GM21723 (cell line): ENCODE data around the gene PUM2.
A peak's percentile ranks its signal among the peaks of the same experiment; 100 is the strongest.

Experiments used
- ATAC-seq: cut with Tn5 transposase; IDR thresholded peaks from one replicate; pipeline ENCODE4 v1.9.1; 2021; ENCODE audit warnings: mild to moderate bottlenecking, moderate library complexity; ENCODE audit not compliant: unreplicated experiment

PUM2 gene

DNA sequence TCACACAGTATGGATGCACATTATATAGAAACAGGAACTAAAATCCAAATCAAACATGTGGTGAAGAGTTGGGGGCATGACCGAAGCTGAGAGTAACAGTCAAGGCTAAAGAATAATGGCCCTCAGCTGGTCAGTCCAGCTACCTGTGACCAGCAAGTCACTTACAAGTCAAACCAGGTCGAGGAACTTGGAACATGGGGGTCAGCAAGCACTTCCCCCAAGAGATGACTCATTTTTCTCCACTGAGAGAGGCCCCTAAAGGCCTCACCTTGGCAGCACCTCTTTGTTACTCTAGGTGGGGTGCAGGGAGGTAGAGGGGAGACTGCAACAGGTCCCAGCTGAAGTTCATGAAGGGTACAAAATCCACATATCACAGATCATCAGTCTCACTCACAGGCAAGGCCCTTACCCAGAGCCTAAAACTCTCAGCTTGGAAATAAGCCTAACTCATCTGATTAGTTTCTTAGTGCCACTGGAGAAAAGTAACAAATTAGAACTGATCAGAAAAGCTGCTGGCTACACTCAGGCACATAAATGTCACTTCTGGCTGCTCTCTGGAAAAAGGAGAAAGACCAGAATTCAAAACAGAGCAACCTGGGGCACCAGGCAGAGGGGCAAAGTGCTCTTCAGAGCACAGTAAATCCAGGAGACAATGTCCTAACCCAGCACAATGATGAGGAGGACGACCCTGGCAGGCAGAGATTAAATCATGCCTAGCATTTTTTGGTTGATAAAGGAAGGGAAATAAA, 129.7 kb downstream of the PUM2 start:
- no peak for ATAC-seq

DNA sequence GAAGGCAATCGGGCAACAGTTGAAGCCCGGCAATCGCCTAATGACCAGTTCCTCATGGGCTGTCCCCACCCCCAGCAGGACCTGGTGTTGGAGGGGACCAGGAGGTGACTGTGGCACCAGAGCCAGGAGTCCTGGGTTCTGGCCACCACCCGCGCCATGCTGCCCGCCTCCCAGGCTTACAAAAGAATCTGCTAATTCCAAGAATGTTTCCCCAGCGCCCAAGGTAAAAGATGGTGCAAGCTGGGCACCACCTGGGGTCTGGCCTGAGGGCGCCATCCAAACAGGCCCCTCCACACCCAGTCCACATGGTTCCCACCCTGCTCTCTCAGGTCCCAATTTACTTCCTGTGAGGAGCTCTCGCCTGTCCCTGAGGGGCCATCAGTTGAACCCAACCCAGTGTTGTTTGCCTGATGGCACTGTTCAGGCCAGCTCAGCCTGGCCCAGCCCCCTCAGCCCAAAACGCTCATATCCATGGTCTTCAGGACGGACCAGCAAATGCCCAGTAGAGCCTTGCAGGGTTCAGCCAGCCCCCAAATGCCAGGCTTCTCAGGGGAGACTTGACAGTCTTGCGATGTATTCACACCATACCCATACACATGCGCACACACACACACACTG, 130.8 kb downstream of the PUM2 start:
- ATAC-seq, result no peak

DNA sequence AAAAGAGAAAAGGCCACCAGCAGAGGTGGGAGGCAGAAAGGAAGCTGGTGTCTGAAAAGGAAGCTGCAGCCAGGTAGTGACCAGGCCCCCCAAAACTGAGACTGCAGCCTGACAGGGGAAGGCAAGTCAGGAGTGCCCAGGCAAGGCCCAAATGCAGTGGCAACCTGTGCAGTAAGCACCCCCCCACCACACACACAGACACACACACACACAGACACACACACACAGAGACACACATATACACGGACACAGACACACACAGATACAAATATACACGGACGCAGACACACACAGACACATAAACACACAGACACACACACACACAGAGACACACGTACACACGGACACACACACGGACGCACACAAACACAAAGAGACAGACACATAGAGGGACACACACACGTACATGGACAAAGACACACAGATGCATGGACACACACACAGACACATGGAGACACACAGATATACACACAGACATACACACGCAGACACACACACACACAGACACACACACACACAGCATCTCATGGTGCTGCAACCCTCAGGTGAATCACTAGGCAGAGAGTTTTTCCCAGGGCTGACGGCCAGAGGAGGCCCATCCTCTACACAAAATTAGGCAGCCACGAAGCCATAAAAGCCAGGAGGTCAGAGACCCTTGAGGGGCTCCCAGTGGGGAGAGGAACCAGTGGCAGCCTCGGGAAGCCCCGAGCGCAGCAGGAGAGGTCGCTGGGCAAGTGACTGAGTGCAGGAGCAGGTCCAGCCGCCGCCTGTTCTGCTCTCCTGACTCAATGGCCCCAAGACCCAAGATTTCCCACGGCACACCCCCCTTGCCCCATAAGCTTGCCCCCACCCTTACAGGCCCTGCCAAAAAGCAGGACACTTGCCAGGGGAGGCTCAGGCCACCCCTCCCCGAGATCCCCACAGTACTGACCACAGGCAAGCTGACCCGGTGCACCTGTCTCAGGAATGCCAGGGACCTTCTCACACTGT, 132.0 kb downstream of the PUM2 start:
- ATAC-seq, result no peak

DNA sequence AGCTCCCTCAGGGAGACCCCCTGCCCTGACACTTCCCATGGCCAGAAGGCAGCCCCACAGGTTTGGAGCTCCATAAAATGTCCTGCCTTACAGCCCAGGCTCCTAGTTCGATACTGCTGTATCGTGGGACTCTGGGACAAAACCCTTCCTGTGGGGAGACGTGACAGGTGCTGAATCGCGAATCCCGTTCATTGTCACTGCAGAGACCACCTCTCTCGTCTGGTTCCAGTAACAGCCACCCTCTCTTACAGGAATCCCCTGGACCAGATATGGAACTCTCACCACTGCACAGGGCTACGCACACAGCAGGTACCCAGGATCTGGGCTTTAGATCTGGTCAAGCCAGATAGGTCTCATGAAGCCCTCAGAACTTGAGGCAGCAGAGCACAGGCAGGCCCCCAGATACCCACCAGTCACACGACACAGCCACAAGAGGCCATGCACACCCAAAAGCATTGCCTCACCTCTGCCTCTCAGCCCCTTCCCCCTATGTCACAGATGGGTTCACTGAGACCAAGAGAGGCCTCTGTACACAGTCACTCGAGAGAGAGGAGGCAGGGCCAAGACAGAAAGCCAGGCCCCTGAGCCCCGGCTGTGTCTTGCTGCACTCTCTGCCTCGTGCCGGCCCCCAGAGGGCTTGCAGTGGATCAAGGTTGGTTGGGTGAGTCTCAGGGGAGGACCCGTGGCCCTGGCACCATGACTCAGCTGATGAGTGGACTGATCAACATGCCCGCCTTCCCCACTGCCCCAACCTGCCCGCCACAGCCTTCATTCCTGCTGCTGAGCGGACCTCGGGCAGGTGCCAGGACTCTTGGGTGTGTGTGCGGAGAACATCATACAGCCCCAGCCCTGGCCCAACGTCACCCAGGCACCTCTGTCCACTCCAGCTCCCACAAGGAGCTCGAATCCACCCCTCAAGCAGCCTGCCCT, 133.3 kb downstream of the PUM2 start:
- no peak for ATAC-seq

DNA sequence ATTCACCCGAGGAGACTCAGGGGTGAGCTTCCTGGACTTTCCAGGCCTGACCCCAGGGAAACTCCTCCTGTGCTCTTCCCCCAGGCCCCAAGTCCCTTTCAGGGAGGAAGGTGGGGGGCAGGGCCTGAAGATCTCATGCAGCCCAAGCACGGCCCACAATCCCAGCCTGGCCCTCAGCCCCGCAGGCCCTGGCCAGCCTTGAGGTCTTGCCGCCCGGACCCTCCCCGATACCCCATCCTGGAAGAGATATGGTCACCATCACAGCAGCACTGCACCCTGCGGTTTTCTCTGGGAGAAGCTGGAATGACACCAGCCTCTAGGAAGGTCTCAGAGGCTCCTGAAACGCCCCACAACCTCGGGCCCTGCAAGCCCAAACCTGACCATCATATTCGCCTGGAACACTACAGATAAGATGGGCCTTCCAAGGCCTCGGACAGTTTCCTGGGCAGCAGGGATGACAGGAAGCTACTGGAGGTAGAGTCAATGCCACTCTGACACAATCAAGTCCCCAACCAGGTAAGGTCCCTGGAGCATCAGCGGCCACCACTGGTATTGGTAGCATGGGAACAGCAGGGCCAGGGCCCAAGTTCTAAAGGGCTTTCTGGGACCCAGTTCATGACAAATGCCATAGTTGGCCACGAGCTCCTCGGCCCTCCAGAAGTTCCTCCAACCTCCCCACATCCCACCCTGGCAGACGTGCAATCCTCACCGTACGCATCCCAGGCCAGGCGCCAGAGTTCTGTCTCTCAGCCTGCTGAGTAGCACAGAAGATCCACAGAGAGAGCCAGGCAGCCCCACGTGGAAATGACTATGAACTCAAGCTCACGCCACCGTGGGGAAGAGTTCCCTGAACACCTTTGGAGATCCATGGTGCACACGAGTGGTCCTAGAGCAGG, 134.3 kb downstream of the PUM2 start:
- ATAC-seq, result no peak

DNA sequence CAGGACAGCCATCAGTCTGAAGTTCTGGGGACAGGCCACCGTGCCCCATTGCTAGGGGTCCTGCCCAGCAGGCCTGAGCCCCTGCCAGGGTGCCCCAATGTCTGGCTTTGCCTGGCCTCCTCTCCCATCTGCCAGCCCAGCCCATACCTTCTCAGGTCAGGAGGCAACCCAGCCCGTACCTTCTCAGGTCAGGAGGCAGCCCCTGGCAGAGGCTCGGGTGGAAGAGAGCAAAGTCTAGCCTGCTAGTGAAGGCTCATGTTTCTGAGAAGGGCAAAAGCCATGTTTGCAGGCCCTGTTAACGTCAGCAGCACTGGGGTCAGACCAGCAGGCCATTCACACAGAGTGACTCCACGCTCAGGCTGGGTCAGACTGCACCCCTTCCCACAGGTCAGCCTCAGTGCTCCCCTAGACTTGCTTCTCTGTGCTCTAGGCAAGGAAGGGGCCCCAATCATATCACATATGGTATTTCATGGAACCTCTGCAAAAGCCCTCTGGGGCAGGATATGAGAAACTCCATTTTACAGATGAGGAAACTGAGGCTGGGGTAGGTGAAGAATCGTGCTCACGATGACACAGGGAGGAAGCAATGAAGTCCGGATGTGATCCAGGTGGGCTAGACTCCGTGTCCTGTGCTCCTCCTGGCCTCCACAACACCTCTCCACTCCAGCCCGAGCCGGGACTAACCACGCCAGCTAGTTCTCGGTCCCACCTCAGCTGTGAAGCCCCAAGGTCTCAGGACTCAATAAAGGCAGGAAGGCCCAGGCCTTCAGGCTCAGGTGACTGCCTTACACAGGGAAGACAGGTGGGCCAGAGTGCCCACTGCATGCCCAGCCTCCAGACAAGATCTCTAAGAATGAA, 135.2 kb downstream of the PUM2 start:
- no peak for ATAC-seq

DNA sequence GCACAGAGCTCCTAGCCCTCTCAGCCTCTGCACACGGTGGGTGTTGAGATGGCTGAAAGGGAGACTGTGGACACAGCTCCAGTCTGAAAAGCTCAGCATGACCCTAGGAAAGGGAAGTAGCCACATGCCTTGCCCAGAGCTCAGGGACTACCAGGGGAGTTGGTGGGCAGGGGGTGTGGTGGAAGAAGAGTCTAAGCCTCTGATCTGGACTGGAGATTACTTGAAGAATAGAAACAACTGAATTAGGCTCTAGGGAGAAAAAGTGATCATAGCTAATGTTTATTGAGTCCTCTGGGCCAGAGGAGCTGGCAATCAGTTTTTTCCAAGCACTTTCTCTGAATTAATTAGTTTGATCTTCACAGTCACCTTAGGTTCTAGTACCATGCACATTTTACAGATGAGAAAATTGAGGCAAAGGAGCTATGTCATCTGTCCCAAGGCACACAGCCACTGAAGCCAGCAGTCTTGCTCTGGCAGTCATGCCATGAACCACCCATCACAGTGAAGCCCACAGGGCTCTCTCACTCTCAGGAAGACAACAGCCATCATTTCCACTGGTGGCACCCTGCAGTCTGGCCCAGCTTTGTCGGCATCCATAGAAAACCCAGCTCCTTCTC, 136.0 kb downstream of the PUM2 start:
- no peak for ATAC-seq

DNA sequence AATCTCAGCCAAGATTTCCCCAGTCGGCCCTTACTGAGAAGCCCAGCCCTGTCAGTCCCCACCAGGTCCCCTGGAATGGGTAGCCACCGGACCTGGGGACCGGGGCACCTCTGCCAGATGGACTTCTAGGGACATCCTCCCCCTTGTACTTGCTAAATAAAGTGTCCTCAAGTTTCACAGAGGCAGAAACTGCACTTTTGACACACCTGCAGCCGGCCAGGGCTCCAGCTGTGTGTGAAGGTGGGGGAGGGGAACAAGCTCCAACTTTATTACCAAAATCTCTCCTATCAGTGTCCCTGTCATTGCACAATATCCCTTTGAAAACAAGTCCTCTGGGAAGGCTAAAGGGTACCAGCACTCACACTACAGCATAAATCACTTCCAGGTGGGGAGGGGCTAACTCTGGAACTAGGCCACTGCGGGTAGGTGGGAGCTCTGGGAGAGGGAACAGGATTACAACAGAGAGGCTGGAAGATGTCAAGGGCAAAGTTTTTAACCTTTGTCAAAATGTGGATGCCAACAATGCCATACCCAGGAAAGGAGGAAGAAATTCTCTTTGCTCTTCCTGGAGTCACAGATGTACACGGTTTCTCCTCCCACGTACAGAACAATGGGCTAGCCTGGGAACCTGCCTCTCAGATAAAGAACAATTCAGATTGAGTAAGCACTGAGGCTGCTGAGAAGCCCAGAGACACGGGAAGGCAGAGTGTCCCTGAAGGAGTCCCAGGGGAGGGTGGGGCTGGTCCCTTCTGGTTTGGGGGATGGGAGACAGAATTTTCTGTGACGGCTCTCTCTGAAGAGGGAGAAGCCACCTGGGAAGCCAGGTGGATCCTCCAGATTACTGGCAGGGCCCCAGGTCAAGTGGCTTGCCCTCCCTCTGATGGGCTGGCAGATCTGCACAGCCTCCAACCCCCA, 136.7 kb downstream of the PUM2 start:
- ATAC-seq, result peak; percentile 24

DNA sequence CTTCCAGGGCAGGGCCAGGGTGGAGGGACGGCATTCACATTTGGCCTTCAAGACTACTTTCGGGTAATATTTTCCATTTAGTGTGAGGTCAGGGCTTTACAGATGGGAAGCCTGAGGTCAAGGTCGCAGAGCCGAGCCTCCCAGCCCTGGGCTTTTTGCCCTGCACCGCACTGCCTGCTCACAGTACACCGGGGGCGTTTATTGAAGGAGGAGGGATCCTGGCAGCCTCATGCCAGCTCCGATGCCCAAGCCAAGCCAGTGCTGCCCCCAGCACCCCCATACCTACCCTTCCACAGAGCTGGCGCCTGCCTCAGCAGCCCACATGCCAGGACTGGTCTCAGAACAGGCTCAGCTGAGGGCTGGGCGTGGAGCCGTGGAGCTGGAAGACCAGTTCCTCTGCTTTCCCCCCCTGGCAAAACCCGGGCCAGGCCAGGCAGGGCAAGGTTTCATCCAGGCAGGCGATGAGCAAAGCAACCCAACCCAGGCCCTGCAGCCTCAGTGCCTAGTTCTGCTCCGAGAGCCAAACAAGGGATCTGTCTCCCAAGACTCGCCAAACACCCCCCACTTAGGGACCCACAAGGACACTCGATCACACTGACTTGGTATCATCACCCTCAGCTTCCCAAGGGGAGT, 137.7 kb downstream of the PUM2 start:
- peak; percentile 1 for ATAC-seq

DNA sequence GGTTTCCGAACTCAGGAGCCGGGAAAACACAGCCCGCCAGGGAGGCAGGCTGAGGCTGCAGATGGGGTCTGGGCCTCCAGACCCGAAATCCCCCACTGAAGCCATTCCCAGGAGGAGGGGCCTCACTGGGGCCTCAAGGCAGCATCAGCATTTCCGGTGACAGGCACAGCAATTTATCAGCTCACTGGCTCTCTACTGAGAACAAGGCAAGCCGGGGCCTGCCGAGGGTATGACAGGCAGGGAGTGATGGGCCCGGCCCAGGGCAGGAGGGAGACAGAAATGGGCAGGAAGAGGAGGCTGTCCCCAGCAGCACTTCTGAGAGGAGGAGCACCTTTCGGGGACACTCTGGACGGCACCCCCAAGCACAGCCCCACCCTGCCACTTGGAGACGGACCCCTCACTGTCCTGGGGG, 138.2 kb downstream of the PUM2 start:
- ATAC-seq, result peak; percentile 65

DNA sequence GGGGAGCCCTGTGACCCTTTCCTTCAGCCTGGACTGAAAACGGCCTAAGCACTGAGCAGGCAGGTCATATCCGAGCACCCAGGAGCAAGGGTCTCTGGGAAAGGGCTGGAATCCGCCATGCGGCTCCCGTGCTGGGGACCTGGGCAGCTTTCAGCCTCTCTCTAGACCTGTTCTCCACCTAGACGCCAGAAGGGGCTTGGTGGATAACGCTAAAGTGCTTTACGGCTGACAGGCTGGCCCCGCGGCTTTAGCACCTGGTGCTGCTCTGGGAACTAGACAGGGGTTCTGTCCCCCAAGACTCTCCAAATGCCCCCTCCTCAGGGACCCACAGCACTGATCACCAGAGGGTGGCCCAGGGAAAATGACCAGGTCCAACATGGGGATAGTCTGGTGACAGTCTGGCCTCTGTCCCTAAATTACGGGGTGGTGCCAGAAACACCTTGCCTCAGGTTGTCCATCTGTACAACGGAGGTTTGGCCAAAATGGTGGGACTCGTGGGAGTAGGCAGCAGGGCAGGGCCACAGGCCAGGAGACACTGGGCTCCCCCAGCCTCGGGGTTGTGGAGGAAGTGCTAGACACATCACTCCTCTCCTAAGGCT, 138.7 kb downstream of the PUM2 start:
- ATAC-seq, result no peak

DNA sequence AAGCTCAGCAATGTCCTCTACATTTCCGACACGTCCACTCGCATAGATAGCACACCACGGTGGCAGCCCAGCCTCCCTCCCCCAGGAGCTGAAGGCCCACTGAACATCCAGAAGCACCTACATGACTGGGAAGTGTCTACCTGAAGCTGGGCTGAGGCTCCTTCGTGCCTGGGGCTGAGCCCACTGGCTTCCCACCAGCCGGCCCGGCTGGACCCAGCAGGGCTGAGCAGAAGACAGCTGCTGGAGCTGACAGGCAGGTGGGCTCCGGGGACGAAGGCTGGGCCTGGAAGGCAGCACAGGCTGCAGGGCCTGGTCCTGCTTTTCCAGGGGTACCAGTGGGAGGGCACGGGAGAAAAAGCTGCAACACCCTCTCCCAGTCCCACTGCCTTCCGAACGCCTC, 139.2 kb downstream of the PUM2 start:
- ATAC-seq, result no peak

DNA sequence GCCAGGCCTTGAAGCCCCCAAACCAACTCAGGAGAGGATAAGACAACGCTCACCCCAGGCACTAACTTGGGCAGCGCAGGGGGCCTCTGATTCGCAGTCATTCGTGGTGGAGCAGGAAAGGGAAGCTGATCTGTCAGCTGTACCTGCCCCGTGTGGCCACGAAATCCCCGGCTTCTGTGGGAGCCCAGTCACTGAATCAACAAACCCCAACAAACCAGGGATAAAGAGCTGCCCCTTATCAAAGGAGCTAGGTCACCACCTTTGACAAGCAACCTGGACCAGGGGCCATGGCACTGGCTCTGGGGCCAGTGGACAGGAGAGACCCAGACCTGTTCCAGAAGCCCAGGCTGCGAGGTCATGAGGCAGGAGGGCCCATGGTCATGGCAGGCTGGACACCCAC, 140.2 kb downstream of the PUM2 start:
- ATAC-seq, result no peak

DNA sequence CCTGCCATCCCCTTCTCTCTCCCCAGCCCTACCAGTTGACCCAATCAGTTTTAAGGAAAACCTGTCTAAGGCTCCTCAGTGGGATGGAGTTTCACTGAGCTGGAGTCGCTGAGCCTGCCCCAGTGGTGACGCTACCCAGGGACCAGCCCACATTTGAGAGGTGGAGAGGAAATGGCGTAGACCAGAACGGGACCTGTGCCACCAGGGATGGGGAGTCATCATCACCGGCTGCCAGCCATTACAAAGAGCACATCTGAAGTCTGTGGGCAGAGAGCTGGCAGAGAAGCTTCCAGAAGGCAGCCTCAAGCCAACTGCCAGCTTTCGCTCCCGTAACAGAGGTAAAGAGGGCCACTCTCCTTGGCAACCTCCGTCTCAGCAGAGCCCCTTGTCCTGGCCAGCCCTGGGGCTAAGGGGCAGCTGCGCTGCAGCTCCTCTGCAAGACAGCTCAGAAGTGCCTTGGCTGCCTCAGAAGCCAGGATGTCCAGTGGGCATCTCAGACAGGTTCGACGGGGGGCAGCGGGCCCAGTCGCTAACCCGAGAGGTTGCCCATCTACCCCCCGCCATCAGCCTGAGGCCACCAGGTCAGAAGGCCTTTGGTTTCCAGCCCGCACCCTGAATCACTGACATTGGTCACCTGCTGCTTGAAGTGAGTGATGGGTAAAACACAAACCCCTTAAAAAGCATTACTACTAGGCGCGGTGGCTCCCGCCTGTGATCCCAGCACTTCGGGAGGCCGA, 141.1 kb downstream of the PUM2 start:
- ATAC-seq, result no peak

DNA sequence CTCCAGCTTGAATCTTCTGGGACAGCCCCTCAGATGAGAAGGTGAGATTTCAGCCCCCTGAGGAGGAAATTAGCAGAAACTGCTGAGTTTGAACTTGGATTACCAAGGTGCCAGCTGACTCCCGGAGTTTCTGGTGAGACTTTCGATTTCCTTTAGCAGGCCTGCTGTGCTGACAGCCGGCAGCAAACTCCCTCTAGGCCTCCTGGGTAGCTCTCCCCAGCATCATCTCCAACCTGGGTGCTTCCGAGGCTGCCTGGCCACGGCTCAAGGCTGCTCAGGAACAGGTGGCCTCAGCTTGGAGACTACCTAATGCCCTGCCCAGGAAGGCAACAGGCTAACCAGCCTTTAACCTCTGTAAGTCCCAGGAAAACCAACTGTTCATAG, 142.2 kb downstream of the PUM2 start:
- no peak for ATAC-seq

DNA sequence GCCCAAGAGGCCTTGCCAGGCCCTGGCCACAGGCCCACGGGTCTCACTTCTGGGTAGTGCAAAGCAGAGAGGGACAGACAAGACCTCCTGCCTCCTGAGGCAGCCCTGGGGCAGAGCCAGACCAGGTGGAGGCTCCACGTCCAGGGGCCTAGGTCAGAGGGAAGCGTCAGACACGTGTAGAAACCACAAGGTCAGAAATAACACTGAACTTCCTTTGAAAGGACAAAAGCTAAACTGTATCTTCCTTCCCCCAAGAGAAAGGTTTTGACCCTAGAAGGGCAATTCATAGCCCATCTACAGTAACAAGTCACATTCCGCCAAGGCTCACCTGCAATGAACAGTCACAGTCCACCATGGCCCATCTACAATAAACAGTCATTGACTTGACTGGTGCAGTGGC, 143.6 kb downstream of the PUM2 start:
- ATAC-seq, result peak; percentile 73
